CD4-positive, alpha-beta T cell (primary cell): ENCODE measurements around the gene SCFD2. TPM values are rescaled to one million over a fixed set of nuclear protein-coding genes. Genes with fewer than 3 reads are reported as not detected.

Source experiments
- ATAC-seq: fragments of 200-7000 bp; cut with Tn5 transposase; one replicate; pipeline ENCODE4 v1.10.0; 2022; ENCODE audit warnings: mild to moderate bottlenecking; ENCODE audit not compliant: poor library complexity
- CTCF ChIA-PET: fragments of 350-600 bp; sonication (Branson Sonifier 250); formaldehyde crosslinking; loops from one replicate; lab custom pipeline; 2021; ENCODE audit warnings: antibody characterized with exemption, inconsistent platforms; lab: Charles Lee
- POLR2A ChIA-PET: fragments of 350-600 bp; sonication (Branson Sonifier 250); formaldehyde crosslinking; loops from one replicate; lab custom pipeline; 2021; ENCODE audit warnings: antibody characterized with exemption, inconsistent platforms; lab: Charles Lee
- DNase-seq, 14 experiments: peaks; one replicate each; pipeline ENCODE4 v3.0.0-alpha.2; 2013 to 2020; ENCODE audit warnings: mixed read lengths in 2 of 14
- H3K27ac ChIP-seq, 2 donors: one replicate each; pipeline versions ENCODE4 v1.5.1 to v1.7.0; 2013; ENCODE audit warnings: low read length in 2 of 2, low read depth in 1 of 2, mild to moderate bottlenecking in 1 of 2
- H3K27me3 ChIP-seq, 2 experiments: 1 replicate in 1 of 2; 2 replicates in 1 of 2; pipeline versions ENCODE4 v1.6.1 to v1.7.0; 2013; ENCODE audit warnings: low read length in 2 of 2, control low read depth in 1 of 2, mild to moderate bottlenecking in 1 of 2, moderate library complexity in 1 of 2; ENCODE audit not compliant: insufficient read depth in 2 of 2, control insufficient read depth in 1 of 2
- H3K36me3 ChIP-seq: one replicate; pipeline ENCODE4 v1.6.1; 2013; ENCODE audit warnings: low read length, control low read depth; ENCODE audit not compliant: insufficient read depth
- H3K4me1 ChIP-seq: one replicate; pipeline ENCODE4 v1.6.1; 2013; ENCODE audit warnings: low read length, control low read depth; ENCODE audit not compliant: insufficient read depth
- H3K4me3 ChIP-seq: one replicate; pipeline ENCODE4 v1.5.1; 2013; ENCODE audit warnings: mild to moderate bottlenecking, low read length, moderate library complexity
- H3K9me3 ChIP-seq, 2 experiments: 1 replicate in 1 of 2; 2 replicates in 1 of 2; pipeline versions ENCODE4 v1.6.1 to v1.7.0; 2013; ENCODE audit warnings: low read length in 2 of 2, mild to moderate bottlenecking in 2 of 2, control low read depth in 1 of 2, moderate library complexity in 1 of 2; ENCODE audit not compliant: control insufficient read depth in 1 of 2, insufficient read depth in 1 of 2
- H3K27ac Mint-ChIP-seq: one replicate; pipeline ENCODE4 v1.8.0; 2020; ENCODE audit warnings: mixed read lengths
- H3K27me3 Mint-ChIP-seq: one replicate; pipeline ENCODE4 v1.8.0; 2021; ENCODE audit warnings: mixed read lengths
- H3K36me3 Mint-ChIP-seq: one replicate; pipeline ENCODE4 v1.8.0; 2021; ENCODE audit warnings: low read depth, mixed read lengths
- H3K4me1 Mint-ChIP-seq: one replicate; pipeline ENCODE4 v1.8.0; 2021; ENCODE audit warnings: low read depth, mixed read lengths
- H3K4me3 Mint-ChIP-seq: one replicate; pipeline ENCODE4 v1.8.0; 2020; ENCODE audit warnings: mild to moderate bottlenecking, mixed read lengths
- H3K9me3 Mint-ChIP-seq: one replicate; pipeline ENCODE4 v1.8.0; 2020; ENCODE audit warnings: mixed read lengths
- CTCF ChIP-seq: fragments of 200-600 bp; IDR thresholded peaks from one replicate; pipeline ENCODE4 v1.8.0; 2022; ENCODE audit warnings: antibody characterized with exemption, mild to moderate bottlenecking
- intact Hi-C, 2 experiments: fragments of 100-400 bp; cut with DNase I in 1 of 2; cut with micrococcal nuclease in 1 of 2; formaldehyde crosslinking; loops; one replicate each; pipeline versions ENCODE4 v1.15.1 to v1.9.0; 2023 to 2025; cut with DNase I, micrococcal nuclease
- total RNA-seq, 174 experiments: library from RNA in 2 of 174; stranded (reverse) in 2 of 174; gene quantifications; one replicate each; pipeline ENCODE4 v1.2.3 and lab custom pipeline; 2021 to 2026

Gene SCFD2
- total RNA-seq, 2 experiments from 2014 or later: 15.4 to 17.6 TPM

- Mint-ChIP-seq H3K27ac (no peak overlapping the region), H3K36me3 (peaks cover 18% of the 10 kb centered on the region), H3K9me3 (peaks cover 2% of the 10 kb centered on the region), H3K27me3 (no peaks in the 10 kb centered on the region), H3K4me1 (no peaks in the 10 kb centered on the region), H3K4me3 (no peak overlapping the region)
- intact Hi-C loops: no loop called here
- H3K9me3 ChIP-seq: peaks cover 0 to 4% of the 10 kb centered on the region in 2 experiments
- DNase-seq: no peak
- ChIA-PET CTCF (no interaction called here), POLR2A (no interaction called here)
- TF ChIP-seq CTCF: no peak
- H3K36me3 ChIP-seq: no peaks in the 10 kb centered on the region
- no peaks in the 10 kb centered on the region for H3K4me1 ChIP-seq
- H3K4me3 ChIP-seq: no peak overlapping the region
- ATAC-seq: no peak
- H3K27me3 ChIP-seq: no peaks in the 10 kb centered on the region
- no peak overlapping the region for H3K27ac ChIP-seq
These were observed 475.4 kb downstream of the SCFD2 start for GRCh38 chr4:52890521-52890791.

- Mint-ChIP-seq H3K27ac (no peak overlapping the region), H3K9me3 (peaks cover 2% of the 10 kb centered on the region), H3K4me3 (no peak overlapping the region), H3K27me3 (no peaks in the 10 kb centered on the region), H3K36me3 (peaks cover 18% of the 10 kb centered on the region), H3K4me1 (no peaks in the 10 kb centered on the region)
- no peak for DNase-seq
- Histone ChIP-seq H3K36me3 (no peaks in the 10 kb centered on the region), H3K4me1 (no peaks in the 10 kb centered on the region), H3K27me3 (no peaks in the 10 kb centered on the region), H3K9me3 (peaks cover 0 to 4% of the 10 kb centered on the region in 2 experiments), H3K4me3 (no peak overlapping the region), H3K27ac (no peak overlapping the region)
- intact Hi-C loops: no loop called here
- POLR2A ChIA-PET: no interaction called here
- CTCF ChIA-PET: no interaction called here
- TF ChIP-seq CTCF: no peak
- no peak for ATAC-seq
These were observed 475.9 kb downstream of the SCFD2 start for GRCh38 chr4:52889778-52890520.

- peaks cover 2% of the 10 kb centered on the region for H3K9me3 Mint-ChIP-seq
- no peaks in the 10 kb centered on the region for H3K4me1 ChIP-seq
- no peaks in the 10 kb centered on the region for H3K36me3 ChIP-seq
- ChIA-PET CTCF (no interaction called here), POLR2A (no interaction called here)
- intact Hi-C loops: no loop called here
- H3K4me1 Mint-ChIP-seq: no peaks in the 10 kb centered on the region
- H3K27ac Mint-ChIP-seq: no peak overlapping the region
- H3K36me3 Mint-ChIP-seq: peaks cover 20% of the 10 kb centered on the region
- DNase-seq (no peak), ATAC-seq (no peak)
- no peak overlapping the region for H3K4me3 Mint-ChIP-seq
- no peaks in the 10 kb centered on the region for H3K27me3 Mint-ChIP-seq
- H3K9me3 ChIP-seq: peaks cover 0 to 4% of the 10 kb centered on the region in 2 experiments
- no peaks in the 10 kb centered on the region for H3K27me3 ChIP-seq
- no peak overlapping the region for H3K27ac ChIP-seq
- no peak overlapping the region for H3K4me3 ChIP-seq
- no peak for TF ChIP-seq CTCF
These were observed 476.5 kb downstream of the SCFD2 start for GRCh38 chr4:52889354-52889753.
